DMS153 treated with DMSO at 0.1 percent for 48 hours (cell line): Measurements from ENCODE around the gene PDE6D.
A peak's percentile ranks its signal among the peaks of the same experiment; 100 is the strongest.

Source experiments
- DNase-seq: peaks from one replicate; lab custom pipeline; 2025; ENCODE audit not compliant: unreplicated experiment; lab: John Stamatoyannopoulos, UW

The PDE6D gene

GRCh38 chr2:231685349-231686191, 95.5 kb downstream of the PDE6D start:
- no peak for DNase-seq

GRCh38 chr2:231684314-231685223, 96.5 kb downstream of the PDE6D start:
- DNase-seq: peak; percentile 51

DNA sequence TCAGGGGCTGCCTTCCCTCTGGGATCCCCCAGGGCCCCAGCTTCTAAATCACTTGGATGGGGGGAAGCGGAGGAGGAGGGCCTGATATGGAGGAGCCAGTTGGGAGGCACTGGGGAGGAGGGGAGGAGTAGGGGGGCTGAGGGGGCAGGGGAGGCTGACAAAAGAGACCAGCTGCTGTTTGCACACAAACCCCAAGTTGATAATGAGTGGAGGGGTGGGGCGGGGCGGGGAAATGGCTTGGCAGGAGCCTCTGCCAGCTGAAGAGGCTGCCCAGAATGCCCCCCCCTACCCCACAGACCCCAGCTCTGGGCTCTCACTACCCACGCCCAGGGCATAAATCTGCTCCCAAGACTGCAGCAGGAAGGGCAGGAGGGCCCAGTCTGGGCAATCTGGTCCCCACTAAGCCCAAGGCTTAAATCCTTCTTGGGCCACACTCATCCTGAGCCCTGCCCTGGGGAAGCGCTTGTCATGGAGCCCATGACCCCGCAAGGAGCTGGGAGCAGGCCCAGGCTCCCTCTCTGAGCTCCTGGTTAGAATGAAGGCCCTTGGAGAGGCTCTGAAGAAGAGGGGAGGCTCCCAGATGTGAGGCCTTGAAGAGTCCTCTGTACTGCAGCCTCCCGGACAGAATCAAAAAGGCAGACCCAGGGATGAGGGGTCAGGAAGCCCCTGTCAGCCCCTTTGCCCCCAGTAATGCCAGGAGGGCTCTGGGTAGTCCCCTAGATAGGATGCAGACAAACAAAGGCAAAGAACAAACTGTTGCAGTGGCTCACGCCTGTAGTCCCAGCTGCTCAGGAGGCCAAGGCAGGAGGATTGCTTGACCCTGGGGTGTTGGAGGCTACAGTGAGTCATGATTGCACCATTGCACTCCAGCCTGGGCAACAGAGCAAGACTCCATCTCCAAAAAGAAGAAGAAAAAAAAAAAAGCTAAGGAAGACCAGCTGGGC, 97.5 kb downstream of the PDE6D start:
- peak; percentile 40 for DNase-seq

DNA sequence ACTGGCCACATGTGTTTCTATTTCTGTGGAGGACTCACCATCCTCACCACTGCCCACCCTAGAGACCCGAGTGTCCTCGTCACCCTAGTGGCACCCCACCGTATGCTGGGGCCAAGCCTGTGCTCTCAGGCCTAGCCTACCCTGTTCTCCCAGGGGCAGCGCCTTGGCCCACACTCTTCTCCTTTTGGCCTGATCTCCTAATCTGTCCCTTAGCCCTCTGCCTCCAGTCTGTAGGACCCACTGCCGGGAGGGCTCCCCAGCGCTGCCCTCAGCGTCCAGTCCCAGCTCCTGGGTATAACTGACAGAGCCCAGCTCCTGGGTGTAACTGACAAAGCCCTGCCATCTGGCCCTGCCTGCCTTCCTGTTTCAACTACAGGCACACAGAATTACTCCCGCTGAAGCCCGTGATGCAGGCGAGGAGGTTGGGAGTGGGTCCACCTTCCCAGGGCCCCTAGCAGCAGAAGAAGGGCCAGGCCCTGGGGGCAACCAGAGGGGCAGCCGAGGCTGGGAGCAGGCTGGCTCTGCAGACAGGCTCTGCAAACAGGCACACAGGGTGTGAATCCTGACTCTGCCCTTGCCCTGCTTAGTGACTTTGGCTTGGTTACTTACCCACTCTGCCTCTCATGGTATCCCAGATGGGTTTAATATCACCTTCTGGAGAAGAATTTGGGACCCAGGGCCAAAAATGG, 98.3 kb downstream of the PDE6D start:
- no peak for DNase-seq
